ENCODE data around the gene MED15.
"Not testable (repeated sequence)": the region's sequence is repeated elsewhere in the genome, so short reads cannot be mapped to it uniquely, and the experiment has no call there.

MED15 gene

GRCh38 chr22:20479612-20480196 lies 27.7 kb upstream of the MED15 start:
- no peak for DNase-seq

DNA sequence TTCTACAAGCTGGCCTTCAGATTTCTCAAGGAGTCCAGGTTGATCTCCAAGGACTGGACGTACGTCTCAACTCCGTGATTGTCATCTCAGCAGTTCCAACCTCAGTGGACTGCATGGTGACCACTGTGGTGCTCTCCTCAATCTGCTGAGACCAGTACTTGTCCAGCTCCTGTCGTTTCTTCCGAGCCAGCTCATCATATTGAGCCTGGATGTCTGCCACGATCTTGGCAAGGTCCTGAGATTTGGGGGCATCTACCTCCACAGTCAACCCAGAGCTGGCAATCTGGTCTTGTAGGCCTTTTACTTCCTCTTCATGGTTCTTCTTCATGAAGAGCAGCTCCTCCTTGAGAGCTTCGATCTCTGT lies 24.3 kb upstream of the MED15 start:
- DNase-seq, result not testable (repeated sequence)

DNA sequence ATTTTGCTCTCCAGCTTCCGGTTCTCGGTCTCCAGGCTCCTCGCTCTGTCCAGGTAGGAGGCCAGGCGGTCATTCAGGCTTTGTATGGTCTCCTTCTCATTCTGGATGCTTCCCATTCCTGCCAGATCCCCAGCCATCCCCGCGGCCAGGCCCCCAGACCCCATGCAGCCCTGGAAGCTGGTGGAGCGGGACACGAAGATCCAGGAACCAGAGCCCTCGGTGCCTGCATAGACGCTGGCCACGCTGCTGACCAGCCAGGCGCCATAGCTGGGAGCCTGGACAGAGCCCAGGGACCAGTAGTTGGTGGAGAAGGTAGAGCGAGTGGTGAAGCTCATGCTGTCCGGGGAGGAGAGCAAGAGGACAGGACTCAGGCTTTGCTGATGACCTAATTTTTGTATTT lies 23.6 kb upstream of the MED15 start:
- DNase-seq, result no peak

- DNase-seq, result no peak
Observed at GRCh38 chr22:20484948-20485683, 22.3 kb upstream of the MED15 start.

DNA sequence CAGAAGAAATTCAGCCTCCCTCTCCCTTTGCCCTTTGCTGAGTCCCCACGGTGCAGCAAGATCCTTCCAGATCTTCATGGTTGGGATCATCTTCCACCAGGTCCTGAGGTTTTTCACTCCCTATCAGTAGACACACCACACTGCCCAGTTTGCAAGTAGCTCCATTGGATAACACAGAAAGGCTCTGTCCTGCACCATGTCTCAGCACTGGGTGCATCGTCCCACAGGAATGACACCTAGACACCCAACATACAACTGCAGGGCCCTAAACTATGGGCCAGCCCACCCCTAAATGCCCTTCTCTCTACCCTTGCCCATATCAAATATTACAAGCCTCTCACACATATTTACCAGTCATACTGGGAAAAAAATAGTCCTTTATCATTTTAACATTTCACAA lies 21.2 kb upstream of the MED15 start:
- no peak for DNase-seq

DNA sequence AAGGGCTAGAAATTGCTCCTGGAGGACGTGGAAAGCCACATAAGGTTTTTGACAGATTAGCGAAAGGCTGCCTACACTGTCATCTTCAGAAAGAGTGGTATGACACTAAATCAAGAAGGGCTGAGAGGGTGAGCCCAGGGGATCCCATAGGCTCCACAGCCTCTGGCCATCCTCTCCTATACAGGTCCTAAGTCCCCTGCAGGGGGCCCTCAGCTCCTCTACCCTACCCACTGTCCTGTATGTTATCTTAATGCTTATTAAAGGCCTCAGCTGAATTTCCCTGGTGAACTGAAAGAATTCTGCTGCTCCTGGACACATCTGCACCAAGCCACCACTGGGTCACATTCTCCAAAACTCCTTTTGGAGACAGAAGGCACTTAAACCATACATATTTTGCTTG lies 19.7 kb upstream of the MED15 start:
- DNase-seq, result no peak

DNA sequence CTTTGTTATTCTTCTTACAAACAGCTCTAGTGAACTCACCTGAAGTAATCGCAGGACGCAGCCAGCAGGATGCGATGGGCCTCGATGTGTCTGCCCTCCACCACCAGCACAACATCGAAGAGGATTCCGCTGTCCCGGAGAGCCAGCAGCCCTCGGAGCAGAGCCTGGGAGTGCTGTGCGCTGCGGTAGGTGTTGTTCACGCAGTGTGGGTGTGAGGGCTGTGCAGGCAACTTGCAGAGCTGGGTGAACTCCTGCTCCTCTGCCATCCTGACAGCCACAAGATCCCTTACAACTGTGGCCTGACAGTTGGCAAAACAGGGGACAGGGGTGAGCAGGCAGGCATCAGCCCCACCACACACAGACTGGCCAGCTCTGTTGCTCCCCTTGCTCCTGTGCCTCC lies 18.5 kb upstream of the MED15 start:
- no peak for DNase-seq

DNA sequence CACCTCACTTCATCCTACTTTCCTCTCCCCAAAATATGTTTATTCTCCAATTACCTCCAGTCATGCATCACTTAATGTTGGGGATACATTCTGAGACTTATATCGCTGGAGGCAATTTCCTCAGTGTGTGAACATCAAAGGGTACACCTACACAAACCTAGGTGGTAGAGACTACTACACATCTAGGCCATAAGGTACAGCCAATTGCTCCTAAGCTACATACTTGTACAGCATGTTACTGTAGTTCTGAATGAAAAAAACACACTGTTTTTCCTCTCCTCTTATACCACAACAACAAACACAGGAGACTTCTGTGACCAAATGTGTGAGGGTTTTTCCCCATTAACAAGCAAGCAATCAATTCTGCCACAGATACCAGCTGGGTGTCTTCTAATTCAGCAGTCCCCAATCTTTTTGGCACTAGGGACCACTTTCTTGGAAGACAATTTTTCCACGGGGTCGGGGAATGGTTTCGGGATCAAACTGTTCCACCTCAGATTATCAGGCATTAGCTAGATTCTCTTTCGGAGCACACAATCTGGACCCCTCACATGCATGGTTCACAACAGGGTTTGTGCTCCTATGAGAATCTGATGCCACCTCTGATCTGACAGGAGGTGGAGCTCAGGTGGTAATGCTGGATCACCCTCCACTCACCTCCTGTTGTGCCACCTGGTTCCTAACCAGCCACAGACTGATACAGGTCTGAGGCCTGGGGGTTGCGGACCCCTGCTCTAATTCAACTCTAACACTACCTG lies 17.0 kb upstream of the MED15 start:
- DNase-seq, result no peak

GRCh38 chr22:20490941-20491307 lies 16.5 kb upstream of the MED15 start:
- no peak for DNase-seq

- DNase-seq, result no peak
Observed at GRCh38 chr22:20491346-20491745, 16.1 kb upstream of the MED15 start.

DNA sequence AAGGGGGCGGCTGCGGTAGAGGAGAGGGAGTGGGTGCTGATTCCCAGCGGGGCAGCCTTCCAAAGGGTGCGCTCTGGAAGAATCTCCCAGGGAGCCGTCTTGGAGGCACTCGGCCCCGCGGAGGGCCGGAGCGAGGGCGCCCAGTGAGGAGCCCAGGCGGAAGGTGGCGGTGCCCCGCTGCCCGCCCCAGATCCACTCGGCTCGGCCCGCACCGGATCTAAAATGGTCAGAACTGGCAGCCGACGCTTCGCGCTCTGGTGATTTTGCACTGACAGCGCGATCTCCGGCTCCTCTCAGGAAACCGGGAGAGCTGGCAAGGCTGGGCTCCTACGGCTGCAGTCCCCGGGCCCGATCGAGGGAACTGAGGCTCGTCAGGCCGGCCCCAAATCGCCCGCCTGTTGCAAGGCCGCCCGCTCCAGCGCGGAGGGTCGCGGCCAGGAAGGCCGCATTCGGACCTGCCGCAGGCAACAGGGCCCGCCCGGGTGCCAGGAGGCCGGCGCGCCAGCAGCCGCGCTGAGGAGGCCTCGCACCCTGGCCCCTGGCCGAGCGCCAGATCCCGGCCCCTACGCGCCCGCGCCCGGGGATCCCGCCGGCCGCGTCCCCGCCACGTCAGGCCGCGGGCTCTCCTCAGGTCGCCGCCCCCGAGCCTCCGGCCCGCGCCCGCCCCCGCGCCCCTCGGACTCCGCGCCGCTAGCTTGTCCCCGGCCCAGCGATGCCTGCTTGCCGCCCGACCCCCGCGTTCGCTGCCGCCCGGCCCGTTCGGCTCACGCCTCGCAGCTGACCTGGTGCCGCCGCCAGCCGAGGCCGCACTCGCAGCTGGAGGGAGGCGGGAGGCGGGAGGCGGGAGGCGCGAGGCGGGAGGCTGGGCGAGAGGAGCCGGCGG lies 12.2 kb upstream of the MED15 start, which contains the start of gene KLHL22:
Gene KLHL22, minus strand, starts transcription at position 818 of the 883 bp plus-strand sequence. CDS start 6,584 bp downstream, outside the sequence.
- peak in 21 of 56 donors; percentile 18 to 85 (median 49) for DNase-seq

- peak; percentile 37 to 95 (median 86) for DNase-seq
Observed at GRCh38 chr22:20495861-20496681, 11.3 kb upstream of the MED15 start.

DNA sequence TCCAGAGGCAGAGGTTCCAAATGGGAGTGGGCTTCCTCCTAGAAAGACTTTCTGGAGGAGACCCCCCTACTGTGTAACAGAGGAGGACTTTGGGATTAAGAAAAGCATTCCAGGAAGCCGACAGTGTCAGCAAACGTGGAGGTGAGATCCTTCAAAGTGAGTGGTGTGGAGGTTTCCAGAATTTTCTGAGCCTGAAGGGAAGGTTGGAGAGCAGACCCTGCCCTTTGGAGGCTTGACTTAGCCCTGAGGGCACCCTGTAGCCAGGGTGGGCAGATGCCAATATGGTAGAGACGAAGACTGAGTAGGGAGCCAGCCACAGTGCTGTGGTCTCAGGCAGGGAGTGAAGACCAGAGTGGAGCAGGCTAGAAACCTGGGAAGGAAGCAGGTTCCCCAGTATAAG lies 10.0 kb upstream of the MED15 start:
- no peak for DNase-seq

GRCh38 chr22:20498913-20499312 lies 8.5 kb upstream of the MED15 start:
- no peak for DNase-seq

DNA sequence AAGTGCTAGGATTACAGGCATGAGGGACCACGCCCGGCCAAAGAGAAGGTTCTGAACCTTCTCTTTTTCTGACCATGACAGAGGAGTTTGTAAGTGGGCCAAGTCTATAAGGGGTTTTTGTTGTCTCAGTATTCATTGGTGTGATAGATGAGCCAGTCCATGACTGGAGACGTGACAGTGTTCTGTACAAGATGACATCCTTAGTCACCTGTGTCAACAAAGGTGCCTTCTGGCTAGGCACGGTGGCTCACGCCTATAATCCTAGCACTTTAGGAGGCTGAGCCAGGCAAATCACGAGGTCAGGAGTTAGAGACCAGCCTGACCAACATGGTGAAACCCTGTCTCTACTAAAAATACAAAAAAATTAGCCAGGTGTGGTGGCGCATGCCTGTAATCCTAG lies 7.6 kb upstream of the MED15 start:
- no peak for DNase-seq

DNA sequence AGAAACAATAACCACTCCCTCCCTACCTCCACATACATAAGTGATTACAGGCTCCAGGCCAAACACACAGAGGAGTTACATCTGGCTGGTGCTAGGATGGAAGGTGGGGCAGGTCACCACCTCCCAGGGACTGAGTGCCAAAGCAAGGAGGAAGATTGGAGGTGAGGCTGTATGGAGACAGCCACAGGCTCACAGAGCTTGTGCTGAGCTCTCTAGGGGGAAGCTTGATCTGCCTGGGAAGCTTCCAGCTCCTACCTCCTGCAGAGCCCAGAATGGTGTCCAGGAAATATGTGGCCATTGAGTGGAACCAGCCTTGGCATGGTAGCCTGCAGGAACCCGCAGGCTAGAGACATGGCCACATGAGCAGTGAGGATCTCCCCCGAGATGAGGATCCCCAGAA lies 3.6 kb upstream of the MED15 start:
- no peak for DNase-seq

DNA sequence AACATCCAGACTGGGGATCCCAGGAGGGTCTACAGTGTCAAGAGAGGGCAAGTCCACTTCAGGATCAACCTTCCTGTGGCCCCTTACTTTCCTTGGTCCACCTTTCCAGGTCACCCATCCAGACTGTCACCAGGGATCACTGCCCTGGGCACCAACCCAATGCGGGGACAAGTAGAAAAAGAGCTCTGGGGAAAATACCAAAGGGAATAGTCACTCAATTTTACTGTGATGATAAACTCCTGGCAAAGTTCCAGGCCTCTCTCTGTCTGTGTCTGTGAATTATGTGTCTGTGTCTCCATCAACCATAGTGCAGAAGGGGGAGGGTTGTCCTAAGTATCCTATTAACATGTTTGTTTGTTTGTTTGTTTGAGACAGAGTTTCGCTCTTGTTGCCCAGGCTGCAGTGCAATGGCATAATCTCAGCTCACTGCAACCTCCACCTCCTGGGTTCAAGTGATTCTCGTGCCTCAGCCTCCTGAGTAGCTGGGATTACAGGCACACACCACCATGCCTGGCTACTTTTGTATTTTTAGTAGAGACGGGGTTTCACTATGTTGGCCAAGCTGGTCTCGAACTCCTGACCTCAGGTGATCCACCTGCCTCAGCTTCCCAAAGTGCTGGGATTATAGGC lies 3.0 kb upstream of the MED15 start:
- DNase-seq, result not testable (repeated sequence)

- no peak for DNase-seq
Observed at GRCh38 chr22:20506543-20507252, 712 bp upstream of the MED15 start.

DNA sequence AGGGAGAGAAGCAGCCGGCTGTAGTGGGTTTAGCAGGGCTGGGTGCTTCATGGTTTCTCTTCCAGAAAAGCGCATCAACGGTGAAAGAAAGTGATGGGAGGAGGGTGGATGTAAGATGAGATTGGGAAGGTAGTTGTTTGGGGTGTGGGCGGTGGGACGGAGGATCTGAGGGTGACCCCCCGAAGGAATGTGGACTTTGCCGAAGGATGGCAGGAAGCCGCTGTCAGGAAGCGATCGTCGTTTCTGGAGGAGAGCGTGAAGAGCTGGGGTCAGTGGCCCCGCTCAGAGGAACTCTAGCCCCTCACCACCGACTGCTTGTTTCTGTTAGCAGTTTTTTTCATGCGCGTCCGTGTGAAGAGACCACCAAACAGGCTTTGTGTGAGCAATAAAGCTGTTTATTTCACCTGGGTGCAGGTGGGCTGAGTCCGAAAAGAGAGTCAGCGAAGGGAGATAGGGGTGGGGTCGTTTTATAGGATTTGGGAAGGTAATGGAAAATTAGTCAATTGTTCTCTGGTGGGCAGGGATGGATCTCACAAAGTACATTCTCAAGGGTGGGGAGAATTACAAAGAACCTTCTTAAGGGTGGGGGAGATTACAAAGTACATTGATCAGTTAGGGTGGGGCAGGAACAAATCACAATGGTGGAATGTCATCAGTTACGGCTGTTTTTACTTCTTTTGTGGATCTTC lies 801 bp downstream of the MED15 start:
- DNase-seq, result not testable (repeated sequence)
